HepG2 (cell line): Measurements from ENCODE around the gene METTL15. TPM values are rescaled to one million over a fixed set of nuclear protein-coding genes. Genes with fewer than 3 reads are reported as not detected.

Experiments used
- CBX1 ChIP-seq: IDR thresholded peaks from one replicate; pipeline ENCODE4 v1.6.1; 2016; ENCODE audit warnings: antibody characterized with exemption, low read depth
- E2F2 ChIP-seq: sonication (generic); formaldehyde crosslinking; IDR thresholded peaks from 2 replicates; pipeline ENCODE4 v1.4.0; 2020; ENCODE audit warnings: missing genetic modification reagents, borderline replicate concordance
- ELF1 ChIP-seq: sonication (generic); formaldehyde crosslinking; IDR thresholded peaks from 2 replicates; pipeline ENCODE4 v1.4.0; 2020; ENCODE audit warnings: missing genetic modification reagents
- ELK4 ChIP-seq: sonication (generic); formaldehyde crosslinking; IDR thresholded peaks from 2 replicates; pipeline ENCODE4 v1.9.0; 2021; ENCODE audit warnings: missing genetic modification reagents, borderline replicate concordance
- FLYWCH1 ChIP-seq: sonication (generic); formaldehyde crosslinking; IDR thresholded peaks from 2 replicates; pipeline ENCODE4 v1.8.1; 2023; ENCODE audit warnings: mild to moderate bottlenecking, missing genetic modification reagents
- FOSL2 ChIP-seq: sonication (generic); formaldehyde crosslinking; IDR thresholded peaks from 2 replicates; pipeline ENCODE4 v1.4.0; 2020; ENCODE audit warnings: missing genetic modification reagents
- GABPB1 ChIP-seq: IDR thresholded peaks from 2 replicates; pipeline ENCODE4 v1.6.1; 2016; ENCODE audit warnings: mild to moderate bottlenecking, missing genetic modification reagents, moderate library complexity, missing compliant biosample characterization
- GATA4 ChIP-seq: sonication (generic); IDR thresholded peaks from 2 replicates; pipeline ENCODE4 v1.6.1; 2016; ENCODE audit warnings: antibody characterized with exemption, low read depth, borderline replicate concordance
- HDAC6 ChIP-seq: fragments of 200-600 bp; sonication (generic); IDR thresholded peaks from 2 replicates; pipeline ENCODE4 v1.7.0; 2017; ENCODE audit warnings: mild to moderate bottlenecking, antibody characterized with exemption, low read length, low read depth
- NFIB ChIP-seq: sonication (generic); formaldehyde crosslinking; IDR thresholded peaks from 2 replicates; pipeline ENCODE4 v1.9.0; 2021; ENCODE audit warnings: missing genetic modification reagents, mild to moderate bottlenecking, borderline replicate concordance
- POLR2AphosphoS5 ChIP-seq: IDR thresholded peaks from 2 replicates; pipeline ENCODE4 v1.6.1; 2012; ENCODE audit warnings: low read depth, low read length
- RCOR2 ChIP-seq: IDR thresholded peaks from 2 replicates; pipeline ENCODE4 v1.6.1; 2016; ENCODE audit warnings: missing biosample characterization, missing genetic modification reagents
- REL ChIP-seq: sonication (generic); formaldehyde crosslinking; conservative IDR thresholded peaks from 2 replicates; pipeline ENCODE4 v1.8.0; 2022; ENCODE audit warnings: mild to moderate bottlenecking, missing genetic modification reagents, moderate library complexity
- SIX1 ChIP-seq: sonication (generic); formaldehyde crosslinking; IDR thresholded peaks from 2 replicates; pipeline ENCODE4 v1.4.0; 2020; ENCODE audit warnings: missing genetic modification reagents, borderline replicate concordance
- ZFP90 ChIP-seq: sonication (generic); formaldehyde crosslinking; IDR thresholded peaks from 2 replicates; pipeline ENCODE4 v1.8.0; 2022; ENCODE audit warnings: missing genetic modification reagents, mild to moderate bottlenecking, inconsistent platforms, borderline replicate concordance
- ZFY ChIP-seq: sonication (generic); formaldehyde crosslinking; IDR thresholded peaks from 2 replicates; pipeline ENCODE4 v1.4.0; 2020; ENCODE audit warnings: missing genetic modification reagents
- ZNF24 ChIP-seq: fragments of 450-650 bp; IDR thresholded peaks from 2 replicates; pipeline ENCODE4 v1.6.1; 2017; ENCODE audit warnings: antibody characterized with exemption, mild to moderate bottlenecking
- ZNF280B ChIP-seq: sonication (generic); formaldehyde crosslinking; IDR thresholded peaks from 2 replicates; pipeline ENCODE4 v1.5.0; 2020; ENCODE audit warnings: missing genetic modification reagents, mild to moderate bottlenecking, borderline replicate concordance
- ZNF296 ChIP-seq: sonication (generic); formaldehyde crosslinking; conservative IDR thresholded peaks from 2 replicates; pipeline ENCODE4 v1.5.0; 2020; ENCODE audit warnings: mild to moderate bottlenecking, missing genetic modification reagents
- ZNF33A ChIP-seq: sonication (generic); formaldehyde crosslinking; IDR thresholded peaks from 2 replicates; pipeline ENCODE4 v1.5.1; 2020; ENCODE audit warnings: missing genetic modification reagents, mild to moderate bottlenecking, moderate library complexity, borderline replicate concordance
- ZNF530 ChIP-seq: sonication (generic); formaldehyde crosslinking; IDR thresholded peaks from 2 replicates; pipeline ENCODE4 v1.5.0; 2020; ENCODE audit warnings: low read depth, mild to moderate bottlenecking, missing genetic modification reagents
- ZNF562 ChIP-seq: sonication (generic); formaldehyde crosslinking; IDR thresholded peaks from 2 replicates; pipeline ENCODE4 v1.8.0; 2022; ENCODE audit warnings: missing genetic modification reagents, borderline replicate concordance
- ZSCAN9 ChIP-seq: IDR thresholded peaks from 2 replicates; pipeline ENCODE4 v1.6.1; 2016; ENCODE audit warnings: borderline replicate concordance
- ZXDC ChIP-seq: sonication (generic); formaldehyde crosslinking; IDR thresholded peaks from 2 replicates; pipeline ENCODE4 v1.5.0; 2020; ENCODE audit warnings: mild to moderate bottlenecking, missing genetic modification reagents
- polyA plus RNA-seq, 8 experiments: library from polyadenylated mRNA; depleted of rRNA in 3 of 8; stranded (reverse) in 7 of 8; unstranded in 1 of 8; fragments of >200 nt; fragmentation: Illumina TruSeq in 4 of 8; extraction: Trizol in 4 of 8; gene quantifications; 2 replicates each; pipeline versions ENCODE4 v1.2.1 to v1.2.3, GENCODE V29; 2011 to 2016; ENCODE audit warnings: low read depth in 4 of 8, missing spikeins in 1 of 8, mixed read lengths in 1 of 8; ENCODE audit not compliant: insufficient read depth in 1 of 8
- total RNA-seq, 5 experiments: library from RNA; depleted of rRNA; stranded (reverse); fragments of >200 nt; fragmentation: Illumina TruSeq; extraction: Trizol; gene quantifications; 2 replicates each; pipeline ENCODE4 v1.2.3, GENCODE V29; 2016; ENCODE audit warnings: low read depth in 1 of 5

Gene METTL15
- total and polyA plus RNA-seq, 2 of the 13 experiments (the other 11 are each of a cell fraction or from before 2014, with no cell fraction given): 6.5 to 14.0 TPM

GRCh38 chr11:28107750-28108618 is at the start of gene METTL15, which contains the start of gene KIF18A (continued):
- TF ChIP-seq GABPB1 (peak; percentile 96), ZFY (CRISPR knock-in tag) (peak; percentile 95), ZNF33A (CRISPR knock-in tag) (no peak), ZSCAN9 (CRISPR knock-in tag) (no peak), ZNF280B (no peak), FLYWCH1 (CRISPR knock-in tag) (no peak), ZNF24 (no peak), ELK4 (no peak), HDAC6 (no peak), SIX1 (CRISPR knock-in tag) (no peak), ZNF296 (CRISPR knock-in tag) (no peak), RCOR2 (0 out of 2 replicates have a peak, but pooled peaks have one; percentile 11), CBX1 (peak; percentile 74), NFIB (no peak), ZNF530 (CRISPR knock-in tag) (no peak), ELF1 (CRISPR knock-in tag) (peak; percentile 84), POLR2AphosphoS5 (peak; percentile 84), ZXDC (CRISPR knock-in tag) (no peak), GATA4 (no peak), ZNF562 (CRISPR knock-in tag) (no peak), ZFP90 (CRISPR knock-in tag) (peak; percentile 65; the same call in 1 of the 2 replicates), REL (CRISPR knock-in tag) (no peak), FOSL2 (CRISPR knock-in tag) (peak; percentile 63), E2F2 (CRISPR knock-in tag) (peak; percentile 88; the same call in 1 of the 2 replicates)
